Measurements from ENCODE around the gene RUNX3.

RUNX3 gene

GRCh38 chr1:24927988-24928688, 1.9 kb downstream of the RUNX3 start:
- peak in 1 of 3 experiments; percentile 28 for DNase-seq

DNA sequence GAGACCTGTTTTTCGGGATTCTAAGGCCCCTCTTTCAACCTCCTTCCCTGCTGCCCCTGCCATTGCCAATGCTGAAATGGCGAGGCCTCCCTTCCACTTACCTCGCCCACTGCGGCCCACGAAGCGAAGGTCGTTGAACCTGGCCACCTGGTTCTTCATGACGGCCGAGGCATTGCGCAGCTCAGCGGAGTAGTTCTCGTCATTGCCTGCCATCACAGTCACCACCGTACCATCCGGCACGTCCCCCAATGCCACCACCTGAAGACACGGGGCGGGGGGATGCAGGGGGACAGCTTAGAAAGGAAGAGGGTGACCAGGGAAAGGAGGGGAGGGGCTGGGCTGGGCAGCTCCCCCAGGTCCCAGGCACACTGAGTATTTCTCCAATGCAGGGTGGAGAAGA, 2.6 kb downstream of the RUNX3 start:
- DNase-seq: no peak

DNA sequence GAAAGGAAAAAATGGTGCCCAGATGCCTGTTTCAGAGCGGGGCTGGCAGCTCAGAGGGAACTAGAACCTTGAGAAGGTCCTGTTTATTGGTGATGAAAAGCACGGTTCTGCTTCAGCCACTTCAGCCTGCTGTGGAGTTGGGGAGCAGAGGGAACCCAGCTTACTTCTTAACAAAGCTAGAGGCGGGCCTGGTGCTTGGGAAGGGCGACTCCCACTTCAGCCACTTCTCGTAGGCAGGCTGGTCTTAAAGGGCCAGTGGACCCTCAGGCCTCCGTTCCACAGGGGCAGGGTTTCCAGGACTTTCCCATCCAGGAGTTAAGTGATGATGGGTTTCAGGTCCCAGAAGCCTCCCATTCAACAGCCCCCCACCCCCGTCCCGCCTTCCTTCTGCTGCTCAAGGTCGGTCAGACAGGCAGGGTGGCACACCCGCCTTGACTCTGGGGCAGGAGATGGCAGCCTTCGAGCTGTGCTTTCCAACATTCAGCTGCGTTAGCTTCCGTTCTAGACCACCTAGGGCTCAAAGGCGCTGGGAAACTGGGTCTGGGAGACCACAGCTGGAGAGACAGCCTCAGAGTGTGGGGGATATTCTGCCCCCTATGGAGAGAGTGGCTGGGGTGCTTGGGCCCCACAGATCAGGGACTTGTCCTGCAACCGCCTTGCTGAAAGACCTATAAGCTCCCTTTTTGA, 3.4 kb downstream of the RUNX3 start:
- no peak for DNase-seq

GRCh38 chr1:24925963-24926362, 4.1 kb downstream of the RUNX3 start:
- no peak for DNase-seq

DNA sequence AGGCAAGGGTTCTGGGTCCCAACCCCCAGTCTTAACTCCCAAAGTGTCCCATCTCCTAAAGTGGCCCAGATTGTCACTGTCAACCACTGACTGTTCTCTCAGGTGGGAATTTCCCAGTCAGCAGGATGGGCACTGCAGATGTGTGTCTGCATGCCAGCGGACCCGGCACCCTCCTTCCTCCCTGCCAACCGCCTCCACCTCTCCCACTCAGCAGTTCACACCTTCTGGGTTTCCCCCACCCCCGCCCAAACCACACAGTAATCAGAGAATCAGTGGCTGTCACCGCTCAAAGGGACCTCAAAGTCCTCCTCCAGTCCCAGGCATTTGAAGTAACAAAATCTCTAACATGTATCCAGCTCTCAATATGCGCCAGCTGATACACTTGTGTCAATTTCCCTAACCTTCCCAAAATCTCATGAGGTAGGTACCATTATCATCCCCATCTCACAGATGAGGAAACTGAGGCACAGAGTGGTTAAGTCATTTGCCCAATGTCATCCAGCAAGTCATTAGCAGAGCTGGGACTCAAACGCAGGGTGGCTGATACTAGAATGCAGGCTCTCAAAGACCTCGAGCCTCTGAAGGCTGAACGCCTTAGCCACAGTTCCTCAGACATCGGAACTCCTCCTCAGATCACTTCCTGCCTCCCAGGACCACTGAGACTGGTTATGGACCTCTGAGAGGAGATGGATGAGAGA, 4.8 kb downstream of the RUNX3 start:
- no peak for DNase-seq

DNA sequence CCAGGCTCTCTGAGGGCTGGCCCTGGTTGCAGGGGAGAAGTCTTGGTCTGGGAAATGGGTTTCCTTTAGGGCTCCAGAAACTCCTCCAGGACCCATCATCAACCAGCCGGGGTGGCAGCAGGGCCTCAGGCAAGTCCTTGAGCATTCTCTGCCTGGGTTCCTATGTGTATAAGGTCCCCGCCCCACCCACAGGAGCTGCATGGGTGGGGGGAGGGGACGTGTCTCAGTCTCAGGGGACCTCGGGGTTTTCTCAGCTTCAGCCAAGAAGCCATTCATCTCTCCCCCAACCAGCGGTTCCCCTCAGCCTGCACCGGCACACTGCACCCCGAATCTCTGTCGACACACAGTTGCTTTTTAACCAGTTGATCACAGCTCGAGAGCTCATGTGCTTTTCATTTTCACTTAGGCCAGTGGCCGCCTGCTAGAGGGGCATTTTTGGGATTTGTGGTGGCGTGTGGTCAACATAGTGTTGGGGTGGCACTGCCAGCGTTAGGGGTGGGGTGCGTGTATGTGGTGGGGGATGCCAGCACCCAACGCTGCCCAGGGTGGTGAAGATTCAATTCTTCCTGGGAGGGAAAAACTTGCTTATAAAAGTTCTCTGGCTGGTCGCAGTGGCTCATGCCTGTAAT, 6.5 kb downstream of the RUNX3 start:
- no peak for DNase-seq

GRCh38 chr1:24921938-24922662, 8.0 kb downstream of the RUNX3 start:
- DNase-seq: no peak

- no peak for DNase-seq
Measured at GRCh38 chr1:24921412-24921811, 8.7 kb downstream of the RUNX3 start.

GRCh38 chr1:24920533-24920925, 9.5 kb downstream of the RUNX3 start:
- DNase-seq: no peak

DNA sequence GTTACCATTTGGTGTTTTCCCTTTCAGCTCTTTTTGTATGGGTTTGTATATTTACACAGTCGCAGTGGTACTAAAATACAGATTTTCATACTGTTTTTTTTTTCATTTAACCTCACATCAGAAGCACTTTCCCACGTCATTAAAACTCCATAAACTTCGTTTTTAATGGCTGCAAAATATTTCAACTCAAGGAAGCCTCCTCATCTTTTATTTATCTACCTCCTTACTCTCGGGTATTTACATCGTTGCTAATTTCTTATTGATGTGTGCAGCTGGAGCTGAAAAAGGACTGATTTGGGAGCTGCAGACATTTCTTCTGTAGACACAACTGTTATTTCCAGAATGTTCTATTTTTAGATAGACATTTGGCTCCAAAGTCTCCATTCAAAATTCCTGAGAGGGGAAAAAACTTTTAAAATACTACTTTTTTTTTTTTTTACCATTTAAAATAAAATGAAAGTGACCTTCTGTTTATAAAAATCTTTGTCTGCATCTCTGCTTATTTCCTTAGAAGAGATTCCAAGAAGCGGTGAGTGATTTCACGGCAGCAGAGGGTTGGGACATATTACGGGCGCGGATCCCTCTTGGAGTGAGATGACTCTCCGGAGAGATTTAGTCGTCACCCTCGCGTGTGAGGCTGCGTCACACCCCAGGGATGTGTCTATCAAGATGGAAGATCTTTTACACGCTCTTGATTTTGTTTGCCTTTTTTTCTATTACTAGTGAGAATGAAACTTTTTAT, 10.1 kb downstream of the RUNX3 start:
- no peak for DNase-seq

DNA sequence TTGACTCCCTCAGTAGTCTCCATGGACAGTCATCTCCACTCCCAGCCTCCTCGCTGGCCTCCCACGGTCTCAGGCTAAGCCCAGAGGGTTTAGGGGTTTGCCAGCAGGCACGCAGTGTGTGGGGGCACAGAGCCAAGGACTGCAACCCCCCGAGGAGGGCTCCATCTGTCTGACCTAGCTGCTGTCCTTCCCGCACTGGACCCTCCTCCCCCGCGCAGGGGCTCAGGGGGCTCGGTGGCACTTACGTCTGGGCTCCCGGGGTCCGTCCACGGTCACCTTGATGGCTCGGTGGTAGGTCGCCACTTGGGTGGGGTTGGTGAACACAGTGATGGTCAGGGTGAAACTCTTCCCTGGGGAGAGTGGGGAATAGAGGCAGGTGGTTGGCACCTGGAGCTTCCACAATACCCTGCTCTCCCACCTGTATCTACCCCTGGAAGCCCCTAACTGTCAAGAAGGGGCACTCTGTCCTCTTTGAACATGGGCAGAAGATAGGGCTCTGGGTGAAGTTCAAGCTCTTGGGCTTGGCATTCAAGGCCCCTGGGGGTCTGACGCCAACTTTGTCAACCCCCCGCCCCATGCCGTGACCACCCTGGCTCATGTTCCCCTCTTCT, 11.0 kb downstream of the RUNX3 start:
- DNase-seq: no peak

DNA sequence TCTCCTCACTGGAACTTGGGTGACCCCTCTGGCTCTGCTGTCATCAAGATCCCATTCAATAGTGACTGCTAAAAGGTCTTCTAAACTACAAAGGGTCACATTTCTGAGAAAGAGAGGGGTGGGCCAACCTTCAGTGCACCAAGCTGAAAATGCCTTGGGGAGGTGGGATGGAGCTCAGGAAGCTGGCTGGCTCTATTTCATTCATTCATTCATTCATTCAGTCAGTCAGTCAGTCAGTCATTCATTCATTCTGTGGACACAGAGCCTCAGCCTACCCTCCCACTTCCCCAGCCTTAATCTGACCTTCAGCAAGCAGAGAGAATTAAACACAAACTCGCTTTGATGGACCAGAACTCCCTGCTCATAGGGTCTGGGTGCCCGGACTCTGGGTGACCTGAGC, 11.7 kb downstream of the RUNX3 start:
- DNase-seq: no peak

- no peak for DNase-seq
Measured at GRCh38 chr1:24917327-24918074, 12.6 kb downstream of the RUNX3 start.

GRCh38 chr1:24915816-24916602, 14.1 kb downstream of the RUNX3 start:
- no peak for DNase-seq

DNA sequence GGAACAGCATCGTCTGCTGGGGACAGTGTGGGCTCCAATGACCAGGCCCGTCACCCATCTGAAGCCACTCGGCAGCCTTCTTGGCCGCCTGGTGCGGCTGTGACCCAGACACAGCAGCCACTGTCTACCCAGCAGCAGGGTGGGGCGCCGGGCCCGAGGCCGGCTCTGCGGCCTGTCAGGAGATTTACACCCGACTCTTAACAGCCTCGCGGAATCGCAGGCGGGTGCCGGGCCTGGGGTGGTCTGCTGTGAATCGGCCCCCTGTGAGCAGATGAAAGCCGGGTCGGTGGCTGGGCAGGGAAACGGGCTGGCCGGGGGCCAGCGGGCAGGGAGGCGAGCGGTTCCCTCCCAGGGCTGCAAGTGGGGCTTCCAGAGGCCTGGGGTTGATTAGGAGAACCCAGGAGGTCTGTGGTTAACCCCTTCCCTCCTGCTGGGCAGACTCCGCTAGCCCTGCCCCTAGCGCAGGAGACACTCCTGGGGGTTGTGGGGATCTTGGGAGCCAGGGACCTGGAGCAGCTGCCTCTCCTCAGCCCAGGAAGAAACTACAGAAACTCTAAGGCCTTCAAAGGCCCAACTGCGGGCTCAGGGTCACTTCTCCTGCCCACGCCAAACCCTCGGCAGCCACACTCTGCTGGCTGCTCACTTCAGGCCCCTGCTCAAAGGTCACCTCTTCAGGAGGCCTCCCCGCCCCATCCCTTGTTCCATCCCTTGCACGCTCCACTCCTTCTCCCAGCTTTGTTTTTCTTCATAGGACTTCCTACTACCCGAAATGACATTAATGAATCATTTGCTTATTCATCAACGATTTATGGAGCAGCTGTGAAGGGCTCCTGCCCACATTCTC, 15.6 kb downstream of the RUNX3 start:
- no peak for DNase-seq

DNA sequence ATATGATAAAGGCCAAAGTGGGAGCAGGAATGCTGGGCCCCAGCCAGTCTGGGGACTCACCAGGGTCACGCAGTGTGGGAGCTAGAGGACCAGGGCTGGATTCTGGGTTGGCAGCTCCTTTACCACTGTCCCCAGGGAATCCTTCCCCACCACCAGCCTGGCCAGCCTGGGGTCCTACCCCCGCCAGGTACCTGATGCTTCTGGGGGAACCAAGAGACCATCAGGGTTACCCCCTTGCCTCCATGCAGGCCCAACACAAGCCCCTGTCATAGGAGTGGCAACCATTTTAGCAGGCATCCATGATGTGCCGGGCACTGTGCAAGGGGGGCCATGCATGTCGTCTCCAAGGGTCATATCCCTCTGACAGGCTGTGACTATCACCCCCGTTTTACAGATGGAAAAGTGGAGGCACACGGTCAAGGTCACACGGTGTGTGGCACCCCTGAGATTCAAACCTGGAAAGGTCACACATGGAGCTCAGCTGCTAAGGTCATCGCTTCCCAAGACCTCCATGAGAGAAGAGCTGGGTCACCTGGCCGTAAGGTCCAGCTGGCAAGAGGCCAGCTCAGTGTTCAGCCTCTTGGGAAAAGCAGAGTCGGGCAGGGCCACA, 16.4 kb downstream of the RUNX3 start:
- DNase-seq: no peak

GRCh38 chr1:24913274-24913604, 16.8 kb downstream of the RUNX3 start:
- no peak for DNase-seq

- DNase-seq: peak in 1 of 3 experiments; percentile 6
Measured at GRCh38 chr1:24912376-24913273, 17.5 kb downstream of the RUNX3 start.

Data from NCI-H1417 (cell line).